ENCODE measurements around the gene ZNF652.
A peak's percentile ranks its signal among the peaks of the same experiment; 100 is the strongest.
"Not testable (repeated sequence)": the region's sequence is repeated elsewhere in the genome, so short reads cannot be mapped to it uniquely, and the experiment has no call there.

Gene ZNF652

GRCh38 chr17:49365667-49366066, 3.6 kb upstream of the ZNF652 start:
- H3K36me3 Mint-ChIP-seq (ENCODE audit: low read depth), result no peaks in the 10 kb centered on the region
- no peaks in the 10 kb centered on the region for H3K27me3 Mint-ChIP-seq (ENCODE audit: low read depth)
- H3K4me1 Mint-ChIP-seq, result peaks cover 9% of the 10 kb centered on the region
- TF ChIP-seq, protein P1, sequence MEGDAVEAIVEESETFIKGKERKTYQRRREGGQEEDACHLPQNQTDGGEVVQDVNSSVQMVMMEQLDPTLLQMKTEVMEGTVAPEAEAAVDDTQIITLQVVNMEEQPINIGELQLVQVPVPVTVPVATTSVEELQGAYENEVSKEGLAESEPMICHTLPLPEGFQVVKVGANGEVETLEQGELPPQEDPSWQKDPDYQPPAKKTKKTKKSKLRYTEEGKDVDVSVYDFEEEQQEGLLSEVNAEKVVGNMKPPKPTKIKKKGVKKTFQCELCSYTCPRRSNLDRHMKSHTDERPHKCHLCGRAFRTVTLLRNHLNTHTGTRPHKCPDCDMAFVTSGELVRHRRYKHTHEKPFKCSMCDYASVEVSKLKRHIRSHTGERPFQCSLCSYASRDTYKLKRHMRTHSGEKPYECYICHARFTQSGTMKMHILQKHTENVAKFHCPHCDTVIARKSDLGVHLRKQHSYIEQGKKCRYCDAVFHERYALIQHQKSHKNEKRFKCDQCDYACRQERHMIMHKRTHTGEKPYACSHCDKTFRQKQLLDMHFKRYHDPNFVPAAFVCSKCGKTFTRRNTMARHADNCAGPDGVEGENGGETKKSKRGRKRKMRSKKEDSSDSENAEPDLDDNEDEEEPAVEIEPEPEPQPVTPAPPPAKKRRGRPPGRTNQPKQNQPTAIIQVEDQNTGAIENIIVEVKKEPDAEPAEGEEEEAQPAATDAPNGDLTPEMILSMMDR (IDR thresholded peaks at IDR 0.05; ENCODE audit: unreplicated experiment in 3 of 3), result no peak
- peak overlapping the region; percentile 58 to 80 (median 67) for H3K4me3 Mint-ChIP-seq
- H3K9me3 Mint-ChIP-seq, result no peaks in the 10 kb centered on the region
- no peak overlapping the region for H3K27ac Mint-ChIP-seq

DNA sequence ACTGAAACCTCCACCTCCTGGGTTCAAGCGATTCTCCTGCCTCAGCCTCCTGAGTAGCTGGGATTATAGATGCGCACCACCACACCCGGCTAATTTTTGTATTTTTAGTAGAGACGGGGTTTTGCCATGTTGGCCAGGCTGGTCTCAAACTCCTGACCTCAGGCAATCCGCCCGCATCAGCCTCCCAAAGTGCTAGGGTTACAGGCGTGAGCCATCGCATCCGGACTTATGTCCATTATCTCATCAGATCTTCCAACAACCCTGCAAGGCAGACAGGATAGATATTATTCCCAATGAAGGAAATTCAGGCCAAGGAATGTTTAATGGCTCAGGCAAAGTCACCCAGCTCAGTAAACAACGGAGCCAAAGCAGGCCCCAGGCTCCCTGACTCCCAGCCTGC, 3.1 kb upstream of the ZNF652 start:
- not testable (repeated sequence) for H3K9me3 Mint-ChIP-seq; H3K27ac Mint-ChIP-seq; H3K27me3 Mint-ChIP-seq (ENCODE audit: low read depth); H3K36me3 Mint-ChIP-seq (ENCODE audit: low read depth)
- peak overlapping the region in 1 of 3 experiments; percentile 80 for H3K4me3 Mint-ChIP-seq
- peaks cover 15% of the 10 kb centered on the region for H3K4me1 Mint-ChIP-seq

GRCh38 chr17:49364119-49364518, 2.1 kb upstream of the ZNF652 start:
- H3K27me3 Mint-ChIP-seq (ENCODE audit: low read depth), result no peaks in the 10 kb centered on the region
- no peaks in the 10 kb centered on the region for H3K9me3 Mint-ChIP-seq
- peaks cover 25% of the 10 kb centered on the region for H3K4me1 Mint-ChIP-seq
- no peak overlapping the region for H3K27ac Mint-ChIP-seq
- no peaks in the 10 kb centered on the region for H3K36me3 Mint-ChIP-seq (ENCODE audit: low read depth)
- peak overlapping the region in 1 of 3 experiments; percentile 54 for H3K4me3 Mint-ChIP-seq
- TF ChIP-seq, protein P1 (IDR thresholded peaks at IDR 0.05; ENCODE audit: unreplicated experiment in 3 of 3), result no peak

- Mint-ChIP-seq H3K27ac (peak overlapping the region; percentile 57 to 87 (median 79)), H3K36me3 (ENCODE audit: low read depth) (no peaks in the 10 kb centered on the region), H3K27me3 (ENCODE audit: low read depth) (no peaks in the 10 kb centered on the region), H3K4me1 (peaks cover 34% of the 10 kb centered on the region), H3K9me3 (no peaks in the 10 kb centered on the region), H3K4me3 (peak overlapping the region; percentile 38 to 82 (median 82))
- TF ChIP-seq, protein P1 (IDR thresholded peaks at IDR 0.05; ENCODE audit: unreplicated experiment in 3 of 3), result no peak
Measured at GRCh38 chr17:49363251-49363650, 1.2 kb upstream of the ZNF652 start.

- peak overlapping the region; percentile 82 to 83 (median 82) for H3K4me3 Mint-ChIP-seq
- no peaks in the 10 kb centered on the region for H3K9me3 Mint-ChIP-seq
- TF ChIP-seq, protein P1 (IDR thresholded peaks at IDR 0.05; ENCODE audit: unreplicated experiment in 3 of 3), result no peak
- no peaks in the 10 kb centered on the region for H3K36me3 Mint-ChIP-seq (ENCODE audit: low read depth)
- H3K27ac Mint-ChIP-seq, result peak overlapping the region; percentile 57 to 87 (median 79)
- no peaks in the 10 kb centered on the region for H3K27me3 Mint-ChIP-seq (ENCODE audit: low read depth)
- peaks cover 39% of the 10 kb centered on the region for H3K4me1 Mint-ChIP-seq
Measured at GRCh38 chr17:49362723-49363117, 670 bp upstream of the ZNF652 start.

GRCh38 chr17:49361129-49361901, 735 bp downstream of the ZNF652 start:
- H3K36me3 Mint-ChIP-seq (ENCODE audit: low read depth), result peaks cover 2% of the 10 kb centered on the region
- H3K4me3 Mint-ChIP-seq, result peak overlapping the region; percentile 88 to 96 (median 89)
- TF ChIP-seq, protein P1 (IDR thresholded peaks at IDR 0.05; ENCODE audit: unreplicated experiment in 3 of 3), result no peak
- H3K9me3 Mint-ChIP-seq, result no peaks in the 10 kb centered on the region
- H3K27ac Mint-ChIP-seq, result peak overlapping the region; percentile 86 to 95 (median 94)
- H3K27me3 Mint-ChIP-seq (ENCODE audit: low read depth), result no peaks in the 10 kb centered on the region
- peaks cover 42% of the 10 kb centered on the region for H3K4me1 Mint-ChIP-seq
